Measurements from ENCODE around the gene LRRC7. TPM values are rescaled to one million over a fixed set of nuclear protein-coding genes. Genes with fewer than 3 reads are reported as not detected.

LRRC7 gene
- total and polyA plus RNA-seq, 2 experiments from 2014 or later = 1.2 TPM; not detected in 1

DNA sequence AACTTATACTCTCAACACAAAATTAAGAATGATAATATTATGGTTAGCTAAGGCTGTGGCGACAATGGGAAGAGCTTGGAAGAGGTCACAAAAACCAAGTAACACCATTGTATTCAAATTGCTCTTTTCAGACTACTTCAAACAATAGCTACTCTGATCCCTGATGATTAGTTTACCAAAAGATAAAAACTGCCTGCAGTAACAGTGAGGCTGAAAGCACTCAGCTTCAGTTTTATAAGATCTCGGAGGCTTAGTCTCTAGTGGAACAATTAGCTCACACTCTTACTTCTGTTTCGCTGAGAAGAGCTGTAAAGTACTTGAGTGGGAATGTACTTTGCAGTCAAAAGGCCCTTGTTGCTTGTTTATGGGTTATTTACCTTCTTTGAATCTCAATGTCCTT, 278.5 kb downstream of the LRRC7 start:
- H3K36me3 Mint-ChIP-seq (ENCODE audit: low read depth) = no peaks in the 10 kb centered on the region
- DNase-seq (ENCODE audit: low spot score) = no peak
- Histone ChIP-seq H2AFZ (no peak overlapping the region), H3K9me2 (ENCODE audit: insufficient read depth) (no peaks in the 10 kb centered on the region; the same call in 1 of the 2 replicates), H3K4me1 (ENCODE audit: insufficient read depth) (peaks cover 5% of the 10 kb centered on the region; the same call in 1 of the 2 replicates), H3K4me2 (no peak overlapping the region), H3F3A (replicated peaks; ENCODE audit: low read depth) (no peaks in the 10 kb centered on the region), H3K27me3 (ENCODE audit: insufficient read depth) (no peaks in the 10 kb centered on the region), H4K20me1 (replicated peaks; ENCODE audit: insufficient read depth) (no peaks in the 10 kb centered on the region), H3K36me3 (ENCODE audit: insufficient read depth) (no peaks in the 10 kb centered on the region), H3K27ac (ENCODE audit: low read depth) (no peak overlapping the region), H3K4me3 (no peak overlapping the region), H3K79me2 (replicated peaks; ENCODE audit: insufficient read depth) (no peaks in the 10 kb centered on the region)
- peaks cover 3% of the 10 kb centered on the region; the same call in 1 of the 3 replicates for H3K4me1 Mint-ChIP-seq
- TF ChIP-seq POLR2AphosphoS5 (IDR thresholded peaks at IDR 0.05; ENCODE audit: low read depth) (no peak), EZH2phosphoT487 (IDR thresholded peaks at IDR 0.05; ENCODE audit: unreplicated experiment) (no peak), NANOG (IDR thresholded peaks at IDR 0.05; ENCODE audit: borderline replicate concordance) (no peak), EZH2 (IDR thresholded peaks at IDR 0.05; ENCODE audit: low read depth, unreplicated experiment) (no peak), JUNB (IDR thresholded peaks at IDR 0.05; ENCODE audit: unreplicated experiment) (no peak), ZNF331 (CRISPR knock-in tag; IDR thresholded peaks at IDR 0.05; ENCODE audit: low read depth) (no peak), STAT1 (IDR thresholded peaks at IDR 0.05; ENCODE audit: unreplicated experiment) (no peak), ZNF114 (CRISPR knock-in tag; IDR thresholded peaks at IDR 0.05) (no peak), CREB1 (CRISPR knock-in tag; IDR thresholded peaks at IDR 0.05; ENCODE audit: low read depth) (no peak)
- TF ChIP-seq, protein P1, sequence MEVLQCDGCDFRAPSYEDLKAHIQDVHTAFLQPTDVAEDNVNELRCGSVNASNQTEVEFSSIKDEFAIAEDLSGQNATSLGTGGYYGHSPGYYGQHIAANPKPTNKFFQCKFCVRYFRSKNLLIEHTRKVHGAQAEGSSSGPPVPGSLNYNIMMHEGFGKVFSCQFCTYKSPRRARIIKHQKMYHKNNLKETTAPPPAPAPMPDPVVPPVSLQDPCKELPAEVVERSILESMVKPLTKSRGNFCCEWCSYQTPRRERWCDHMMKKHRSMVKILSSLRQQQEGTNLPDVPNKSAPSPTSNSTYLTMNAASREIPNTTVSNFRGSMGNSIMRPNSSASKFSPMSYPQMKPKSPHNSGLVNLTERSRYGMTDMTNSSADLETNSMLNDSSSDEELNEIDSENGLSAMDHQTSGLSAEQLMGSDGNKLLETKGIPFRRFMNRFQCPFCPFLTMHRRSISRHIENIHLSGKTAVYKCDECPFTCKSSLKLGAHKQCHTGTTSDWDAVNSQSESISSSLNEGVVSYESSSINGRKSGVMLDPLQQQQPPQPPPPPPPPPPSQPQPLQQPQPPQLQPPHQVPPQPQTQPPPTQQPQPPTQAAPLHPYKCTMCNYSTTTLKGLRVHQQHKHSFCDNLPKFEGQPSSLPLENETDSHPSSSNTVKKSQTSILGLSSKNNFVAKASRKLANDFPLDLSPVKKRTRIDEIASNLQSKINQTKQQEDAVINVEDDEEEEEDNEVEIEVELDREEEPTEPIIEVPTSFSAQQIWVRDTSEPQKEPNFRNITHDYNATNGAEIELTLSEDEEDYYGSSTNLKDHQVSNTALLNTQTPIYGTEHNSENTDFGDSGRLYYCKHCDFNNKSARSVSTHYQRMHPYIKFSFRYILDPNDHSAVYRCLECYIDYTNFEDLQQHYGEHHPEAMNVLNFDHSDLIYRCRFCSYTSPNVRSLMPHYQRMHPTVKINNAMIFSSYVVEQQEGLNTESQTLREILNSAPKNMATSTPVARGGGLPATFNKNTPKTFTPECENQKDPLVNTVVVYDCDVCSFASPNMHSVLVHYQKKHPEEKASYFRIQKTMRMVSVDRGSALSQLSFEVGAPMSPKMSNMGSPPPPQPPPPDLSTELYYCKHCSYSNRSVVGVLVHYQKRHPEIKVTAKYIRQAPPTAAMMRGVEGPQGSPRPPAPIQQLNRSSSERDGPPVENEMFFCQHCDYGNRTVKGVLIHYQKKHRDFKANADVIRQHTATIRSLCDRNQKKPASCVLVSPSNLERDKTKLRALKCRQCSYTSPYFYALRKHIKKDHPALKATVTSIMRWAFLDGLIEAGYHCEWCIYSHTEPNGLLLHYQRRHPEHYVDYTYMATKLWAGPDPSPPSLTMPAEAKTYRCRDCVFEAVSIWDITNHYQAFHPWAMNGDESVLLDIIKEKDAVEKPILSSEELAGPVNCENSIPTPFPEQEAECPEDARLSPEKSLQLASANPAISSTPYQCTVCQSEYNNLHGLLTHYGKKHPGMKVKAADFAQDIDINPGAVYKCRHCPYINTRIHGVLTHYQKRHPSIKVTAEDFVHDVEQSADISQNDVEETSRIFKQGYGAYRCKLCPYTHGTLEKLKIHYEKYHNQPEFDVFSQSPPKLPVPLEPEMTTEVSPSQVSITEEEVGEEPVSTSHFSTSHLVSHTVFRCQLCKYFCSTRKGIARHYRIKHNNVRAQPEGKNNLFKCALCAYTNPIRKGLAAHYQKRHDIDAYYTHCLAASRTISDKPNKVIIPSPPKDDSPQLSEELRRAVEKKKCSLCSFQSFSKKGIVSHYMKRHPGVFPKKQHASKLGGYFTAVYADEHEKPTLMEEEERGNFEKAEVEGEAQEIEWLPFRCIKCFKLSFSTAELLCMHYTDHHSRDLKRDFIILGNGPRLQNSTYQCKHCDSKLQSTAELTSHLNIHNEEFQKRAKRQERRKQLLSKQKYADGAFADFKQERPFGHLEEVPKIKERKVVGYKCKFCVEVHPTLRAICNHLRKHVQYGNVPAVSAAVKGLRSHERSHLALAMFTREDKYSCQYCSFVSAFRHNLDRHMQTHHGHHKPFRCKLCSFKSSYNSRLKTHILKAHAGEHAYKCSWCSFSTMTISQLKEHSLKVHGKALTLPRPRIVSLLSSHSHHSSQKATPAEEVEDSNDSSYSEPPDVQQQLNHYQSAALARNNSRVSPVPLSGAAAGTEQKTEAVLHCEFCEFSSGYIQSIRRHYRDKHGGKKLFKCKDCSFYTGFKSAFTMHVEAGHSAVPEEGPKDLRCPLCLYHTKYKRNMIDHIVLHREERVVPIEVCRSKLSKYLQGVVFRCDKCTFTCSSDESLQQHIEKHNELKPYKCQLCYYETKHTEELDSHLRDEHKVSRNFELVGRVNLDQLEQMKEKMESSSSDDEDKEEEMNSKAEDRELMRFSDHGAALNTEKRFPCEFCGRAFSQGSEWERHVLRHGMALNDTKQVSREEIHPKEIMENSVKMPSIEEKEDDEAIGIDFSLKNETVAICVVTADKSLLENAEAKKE (CRISPR knock-in tag; IDR thresholded peaks at IDR 0.05) = no peak
- TF ChIP-seq, protein P2, sequence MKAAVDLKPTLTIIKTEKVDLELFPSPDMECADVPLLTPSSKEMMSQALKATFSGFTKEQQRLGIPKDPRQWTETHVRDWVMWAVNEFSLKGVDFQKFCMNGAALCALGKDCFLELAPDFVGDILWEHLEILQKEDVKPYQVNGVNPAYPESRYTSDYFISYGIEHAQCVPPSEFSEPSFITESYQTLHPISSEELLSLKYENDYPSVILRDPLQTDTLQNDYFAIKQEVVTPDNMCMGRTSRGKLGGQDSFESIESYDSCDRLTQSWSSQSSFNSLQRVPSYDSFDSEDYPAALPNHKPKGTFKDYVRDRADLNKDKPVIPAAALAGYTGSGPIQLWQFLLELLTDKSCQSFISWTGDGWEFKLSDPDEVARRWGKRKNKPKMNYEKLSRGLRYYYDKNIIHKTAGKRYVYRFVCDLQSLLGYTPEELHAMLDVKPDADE (IDR thresholded peaks at IDR 0.05) = no peak
- TF ChIP-seq, protein P3, sequence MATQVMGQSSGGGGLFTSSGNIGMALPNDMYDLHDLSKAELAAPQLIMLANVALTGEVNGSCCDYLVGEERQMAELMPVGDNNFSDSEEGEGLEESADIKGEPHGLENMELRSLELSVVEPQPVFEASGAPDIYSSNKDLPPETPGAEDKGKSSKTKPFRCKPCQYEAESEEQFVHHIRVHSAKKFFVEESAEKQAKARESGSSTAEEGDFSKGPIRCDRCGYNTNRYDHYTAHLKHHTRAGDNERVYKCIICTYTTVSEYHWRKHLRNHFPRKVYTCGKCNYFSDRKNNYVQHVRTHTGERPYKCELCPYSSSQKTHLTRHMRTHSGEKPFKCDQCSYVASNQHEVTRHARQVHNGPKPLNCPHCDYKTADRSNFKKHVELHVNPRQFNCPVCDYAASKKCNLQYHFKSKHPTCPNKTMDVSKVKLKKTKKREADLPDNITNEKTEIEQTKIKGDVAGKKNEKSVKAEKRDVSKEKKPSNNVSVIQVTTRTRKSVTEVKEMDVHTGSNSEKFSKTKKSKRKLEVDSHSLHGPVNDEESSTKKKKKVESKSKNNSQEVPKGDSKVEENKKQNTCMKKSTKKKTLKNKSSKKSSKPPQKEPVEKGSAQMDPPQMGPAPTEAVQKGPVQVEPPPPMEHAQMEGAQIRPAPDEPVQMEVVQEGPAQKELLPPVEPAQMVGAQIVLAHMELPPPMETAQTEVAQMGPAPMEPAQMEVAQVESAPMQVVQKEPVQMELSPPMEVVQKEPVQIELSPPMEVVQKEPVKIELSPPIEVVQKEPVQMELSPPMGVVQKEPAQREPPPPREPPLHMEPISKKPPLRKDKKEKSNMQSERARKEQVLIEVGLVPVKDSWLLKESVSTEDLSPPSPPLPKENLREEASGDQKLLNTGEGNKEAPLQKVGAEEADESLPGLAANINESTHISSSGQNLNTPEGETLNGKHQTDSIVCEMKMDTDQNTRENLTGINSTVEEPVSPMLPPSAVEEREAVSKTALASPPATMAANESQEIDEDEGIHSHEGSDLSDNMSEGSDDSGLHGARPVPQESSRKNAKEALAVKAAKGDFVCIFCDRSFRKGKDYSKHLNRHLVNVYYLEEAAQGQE (IDR thresholded peaks at IDR 0.05; ENCODE audit: unreplicated experiment) = no peak
- TF ChIP-seq, protein P4, sequence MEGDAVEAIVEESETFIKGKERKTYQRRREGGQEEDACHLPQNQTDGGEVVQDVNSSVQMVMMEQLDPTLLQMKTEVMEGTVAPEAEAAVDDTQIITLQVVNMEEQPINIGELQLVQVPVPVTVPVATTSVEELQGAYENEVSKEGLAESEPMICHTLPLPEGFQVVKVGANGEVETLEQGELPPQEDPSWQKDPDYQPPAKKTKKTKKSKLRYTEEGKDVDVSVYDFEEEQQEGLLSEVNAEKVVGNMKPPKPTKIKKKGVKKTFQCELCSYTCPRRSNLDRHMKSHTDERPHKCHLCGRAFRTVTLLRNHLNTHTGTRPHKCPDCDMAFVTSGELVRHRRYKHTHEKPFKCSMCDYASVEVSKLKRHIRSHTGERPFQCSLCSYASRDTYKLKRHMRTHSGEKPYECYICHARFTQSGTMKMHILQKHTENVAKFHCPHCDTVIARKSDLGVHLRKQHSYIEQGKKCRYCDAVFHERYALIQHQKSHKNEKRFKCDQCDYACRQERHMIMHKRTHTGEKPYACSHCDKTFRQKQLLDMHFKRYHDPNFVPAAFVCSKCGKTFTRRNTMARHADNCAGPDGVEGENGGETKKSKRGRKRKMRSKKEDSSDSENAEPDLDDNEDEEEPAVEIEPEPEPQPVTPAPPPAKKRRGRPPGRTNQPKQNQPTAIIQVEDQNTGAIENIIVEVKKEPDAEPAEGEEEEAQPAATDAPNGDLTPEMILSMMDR (conservative IDR thresholded peaks at IDR 0.05; ENCODE audit: low read depth in 2 of 2) = no peak
- H3K4me3 Mint-ChIP-seq = no peak overlapping the region
- H3K27ac Mint-ChIP-seq = no peak overlapping the region
- H3K27me3 Mint-ChIP-seq (ENCODE audit: insufficient read depth, low read depth, poor library complexity) = no peaks in the 10 kb centered on the region
- no peaks in the 10 kb centered on the region for H3K9me3 Mint-ChIP-seq
- ATAC-seq = no peak
